H1 (cell line): Measurements from ENCODE around the gene SGMS1. TPM values are rescaled to one million over a fixed set of nuclear protein-coding genes. Genes with fewer than 3 reads are reported as not detected.

Experiments
- CTCF ChIA-PET: fragments of 300-600 bp; sonication (Branson Sonifier 250); formaldehyde crosslinking; loops from one replicate; lab custom pipeline; 2021; ENCODE audit not compliant: partially characterized antibody; lab: Charles Lee
- POLR2A ChIA-PET: fragments of 300-600 bp; sonication (Branson Sonifier 250); formaldehyde crosslinking; loops from one replicate; lab custom pipeline; 2021; ENCODE audit warnings: inconsistent platforms; ENCODE audit not compliant: partially characterized antibody; lab: Charles Lee
- DNase-seq, 2 experiments: peaks; one replicate each; pipeline versions ENCODE4 v3.0.0 to v3.0.0-alpha.2; 2010 to 2022; ENCODE audit warnings: low spot score in 2 of 2, low read depth in 1 of 2, mixed read lengths in 1 of 2
- FAIRE-seq: peaks from 2 replicates; lab custom pipeline; 2011; peaks lifted over from hg19 to GRCh38; lab: Jason Lieb, UNC
- H2AFZ ChIP-seq: 2 replicates; pipeline ENCODE4 v1.8.1; 2012; ENCODE audit warnings: low read length, inconsistent platforms
- H2AK5ac ChIP-seq: 2 replicates; pipeline ENCODE4 v1.6.1; 2013; ENCODE audit warnings: low read depth, low read length
- H2BK120ac ChIP-seq: replicated peaks from 2 replicates; pipeline ENCODE3; 2013; ENCODE audit warnings: low read depth, low read length, inconsistent platforms
- H2BK12ac ChIP-seq: 2 replicates; pipeline ENCODE4 v1.6.1; 2013; ENCODE audit warnings: low read depth, low read length
- H2BK15ac ChIP-seq: 2 replicates; pipeline ENCODE4 v1.6.1; 2013; ENCODE audit warnings: low read length
- H2BK20ac ChIP-seq: 2 replicates; pipeline ENCODE4 v1.6.1; 2013; ENCODE audit warnings: low read length
- H2BK5ac ChIP-seq: 2 replicates; pipeline ENCODE4 v1.6.1; 2013; ENCODE audit warnings: low read depth, low read length
- H3K14ac ChIP-seq: 2 replicates; pipeline ENCODE4 v1.6.1; 2013; ENCODE audit warnings: inconsistent platforms; ENCODE audit not compliant: insufficient read length
- H3K18ac ChIP-seq: 2 replicates; pipeline ENCODE4 v1.6.1; 2013; ENCODE audit warnings: low read length; ENCODE audit errors: extremely low read depth
- H3K23ac ChIP-seq: 2 replicates; pipeline ENCODE4 v1.6.1; 2013; ENCODE audit warnings: inconsistent platforms; ENCODE audit not compliant: insufficient read length
- H3K23me2 ChIP-seq: 2 replicates; pipeline ENCODE4 v1.6.1; 2013; ENCODE audit warnings: low read depth, low read length
- H3K27ac ChIP-seq: 2 replicates; pipeline ENCODE4 v1.6.1; 2011; ENCODE audit warnings: low read depth, low read length, inconsistent platforms
- H3K27me3 ChIP-seq, 4 experiments: replicated peaks in 1 of 4; 1 replicate in 1 of 4; 2 replicates in 3 of 4; pipeline versions ENCODE4 v1.6.1 to v1.8.1; 2011 to 2013; ENCODE audit warnings: low read length in 3 of 4, mild to moderate bottlenecking in 3 of 4, inconsistent platforms in 2 of 4, mixed read lengths in 2 of 4, moderate library complexity in 1 of 4; ENCODE audit not compliant: control insufficient read depth in 3 of 4, insufficient read depth in 3 of 4; ENCODE audit errors: extremely low read depth in 1 of 4
- H3K36me3 ChIP-seq, 4 experiments: 2 replicates each; pipeline versions ENCODE4 v1.6.1 to v1.8.1; 2011 to 2013; ENCODE audit warnings: mild to moderate bottlenecking in 4 of 4, low read length in 3 of 4, moderate library complexity in 2 of 4, control low read depth in 1 of 4, inconsistent platforms in 1 of 4; ENCODE audit not compliant: insufficient read depth in 4 of 4, control insufficient read depth in 2 of 4
- H3K4ac ChIP-seq: replicated peaks from 2 replicates; pipeline ENCODE3; 2013; ENCODE audit warnings: low read length, low read depth, mixed read lengths, inconsistent platforms; ENCODE audit not compliant: insufficient read length
- H3K4me1 ChIP-seq, 4 experiments: replicated peaks in 1 of 4; 1 replicate in 1 of 4; 2 replicates in 3 of 4; pipeline versions ENCODE4 v1.6.1 to v1.8.1; 2011 to 2013; ENCODE audit warnings: low read length in 3 of 4, inconsistent platforms in 2 of 4, mixed read lengths in 1 of 4; ENCODE audit not compliant: insufficient read depth in 4 of 4, control insufficient read depth in 3 of 4
- H3K4me2 ChIP-seq, 2 experiments: 2 replicates each; pipeline versions ENCODE4 v1.6.1 to v1.8.1; 2011 to 2013; ENCODE audit warnings: low read depth in 2 of 2, low read length in 2 of 2, control low read depth in 1 of 2, inconsistent platforms in 1 of 2, mild to moderate bottlenecking in 1 of 2; ENCODE audit not compliant: insufficient read depth in 1 of 2
- H3K4me3 ChIP-seq, 4 experiments: fragments of 200-600, 300-600 bp in 1 of 4; sonication (generic), shearing (Covaris generic), sonication (Bioruptor Twin) in 1 of 4; 2 replicates each; pipeline versions ENCODE4 v1.5.1 to v1.8.1; 2011 to 2016; ENCODE audit warnings: low read length in 4 of 4, low read depth in 3 of 4, control low read depth in 2 of 4, inconsistent platforms in 2 of 4, mild to moderate bottlenecking in 2 of 4, mixed read lengths in 1 of 4, moderate library complexity in 1 of 4; ENCODE audit not compliant: insufficient read depth in 2 of 4; ENCODE audit errors: extremely low read depth in 1 of 4
- H3K56ac ChIP-seq: replicated peaks from 2 replicates; pipeline ENCODE3; 2013; ENCODE audit warnings: low read depth, mild to moderate bottlenecking, mixed read lengths, low read length, inconsistent platforms; ENCODE audit not compliant: insufficient read length
- H3K79me1 ChIP-seq: 2 replicates; pipeline ENCODE4 v1.6.1; 2013; ENCODE audit warnings: low read depth, low read length, control low read depth
- H3K79me2 ChIP-seq, 2 experiments: 2 replicates each; pipeline versions ENCODE4 v1.6.1 to v1.8.1; 2012 to 2013; ENCODE audit warnings: low read length in 2 of 2, mild to moderate bottlenecking in 2 of 2, inconsistent platforms in 1 of 2; ENCODE audit not compliant: insufficient read depth in 2 of 2, control insufficient read depth in 1 of 2
- H3K9ac ChIP-seq, 4 experiments: replicated peaks in 1 of 4; 1 replicate in 1 of 4; 2 replicates in 3 of 4; pipeline versions ENCODE4 v1.6.1 to v1.8.1; 2011 to 2013; ENCODE audit warnings: low read depth in 3 of 4, low read length in 3 of 4, control low read depth in 2 of 4, mild to moderate bottlenecking in 2 of 4, moderate library complexity in 2 of 4, inconsistent platforms in 1 of 4; ENCODE audit errors: extremely low read depth in 1 of 4
- H3K9me3 ChIP-seq, 2 experiments: 2 replicates each; pipeline versions ENCODE4 v1.6.1 to v1.8.1; 2012 to 2013; ENCODE audit warnings: mild to moderate bottlenecking in 2 of 2, moderate library complexity in 2 of 2, control low read depth in 1 of 2, inconsistent platforms in 1 of 2, low read depth in 1 of 2, low read length in 1 of 2, mixed read lengths in 1 of 2; ENCODE audit not compliant: insufficient read depth in 2 of 2
- H4K20me1 ChIP-seq, 2 experiments: replicated peaks in 1 of 2; 2 replicates each; pipeline versions ENCODE3 to v1.8.1; 2011 to 2013; ENCODE audit warnings: inconsistent platforms in 2 of 2, low read length in 2 of 2, mild to moderate bottlenecking in 1 of 2; ENCODE audit not compliant: insufficient read depth in 2 of 2, control insufficient read depth in 1 of 2
- H4K5ac ChIP-seq: 2 replicates; pipeline ENCODE4 v1.6.1; 2013; ENCODE audit warnings: low read length, low read depth, mixed read lengths, inconsistent platforms; ENCODE audit not compliant: insufficient read length
- H4K8ac ChIP-seq: 2 replicates; pipeline ENCODE4 v1.8.0; 2013; ENCODE audit warnings: mild to moderate bottlenecking, moderate library complexity, low read length, inconsistent platforms; ENCODE audit not compliant: insufficient read depth; ENCODE audit errors: extremely low read depth
- H4K91ac ChIP-seq: replicated peaks from 2 replicates; pipeline ENCODE3; 2013; ENCODE audit warnings: low read length, mixed read lengths, inconsistent platforms; ENCODE audit not compliant: insufficient read length
- POU5F1 ChIP-seq: IDR thresholded peaks from 2 replicates; pipeline ENCODE4 v1.6.1; 2011; ENCODE audit warnings: low read depth, mild to moderate bottlenecking, low read length, moderate library complexity
- WGBS, 2 experiments: shearing (Covaris generic) in 1 of 2; methylation state at CpG; one replicate each; pipeline versions ENCODE4 v1.1.6 to v1.1.7; 2013 to 2015; ENCODE audit warnings: low lambda C conversion rate in 2 of 2, mixed read lengths in 2 of 2, inconsistent platforms in 1 of 2, low coverage in 1 of 2, missing lambda C conversion rate in 1 of 2; ENCODE audit not compliant: insufficient replicate concordance in 2 of 2, insufficient coverage in 1 of 2, insufficient read length in 1 of 2; ENCODE audit errors: extremely low coverage in 1 of 2, missing lambda C conversion rate in 1 of 2; 5-methylcytosine and 5-hydroxymethylcytosine counted together
- polyA plus RNA-seq, 7 experiments: library from polyadenylated mRNA; depleted of rRNA in 3 of 7; stranded (reverse) in 5 of 7; unstranded in 2 of 7; fragments of >200 nt in 5 of 7; fragments of 200-250 nt in 2 of 7; gene quantifications; 1 replicate in 5 of 7; 2 replicates in 1 of 7; 4 replicates in 1 of 7; pipeline versions ENCODE4 v1.2.1 to v1.2.3, GENCODE V29; 2011 to 2013; ENCODE audit warnings: missing spikeins in 2 of 7, mixed read lengths in 2 of 7
- total RNA-seq: library from RNA; stranded (reverse); fragmentation: NEBNext Ultra II Directional; extraction: Animal tissue kit (Norgen Biotek cat#: 25700); gene quantifications from 2 replicates; pipeline ENCODE4 v1.2.1, GENCODE V29; 2021

The SGMS1 gene
- total and polyA plus RNA-seq, 2 of the 8 experiments (the other 6 are each of a cell fraction or from before 2014, with no cell fraction given), result 6.0 to 15.6 TPM

GRCh38 chr10:50513956-50514355, 109.8 kb downstream of the SGMS1 start:
- Histone ChIP-seq H2BK15ac (no peak overlapping the region), H3K79me1 (no peaks in the 10 kb centered on the region; the same call in 1 of the 2 replicates), H3K27me3 (no peaks in the 10 kb centered on the region), H4K5ac (no peak overlapping the region), H4K20me1 (no peaks in the 10 kb centered on the region), H3K9me3 (no peaks in the 10 kb centered on the region), H3K4ac (no peak overlapping the region), H3K23me2 (no peaks in the 10 kb centered on the region), H2BK20ac (no peak overlapping the region), H3K4me3 (no peak overlapping the region), H2AK5ac (no peak overlapping the region), H3K56ac (no peak overlapping the region), H4K8ac (no peak overlapping the region), H2BK12ac (no peak overlapping the region), H3K9ac (no peak overlapping the region), H3K23ac (no peak overlapping the region), H3K4me1 (no peaks in the 10 kb centered on the region; a peak in 1 of 7 replicates), H2BK120ac (no peak overlapping the region), H3K27ac (no peak overlapping the region), H3K14ac (no peak overlapping the region), H3K18ac (no peak overlapping the region), H2BK5ac (no peak overlapping the region), H2AFZ (no peak overlapping the region), H3K4me2 (no peak overlapping the region), H3K79me2 (0 out of 4 replicates have a peak, but pooled peaks cover 0 to 3% of the 10 kb centered on the region in 2 experiments), H4K91ac (no peak overlapping the region), H3K36me3 (no peaks in the 10 kb centered on the region; a peak in 1 of 8 replicates)
- TF ChIP-seq POU5F1, result no peak
- no peak for FAIRE-seq
- ChIA-PET CTCF (interaction anchor here (0.7 to 1.2 kb wide), 2 partner anchors 94 to 121 kb away, joined by 3 to 5 read pairs; no protein-coding TSS in a partner anchor), POLR2A (no interaction called here)
- no peak for DNase-seq
- 91% methylated on average over 5 of the region's 5 CpGs; no CpG with 5 or more reads in 1 of the 2 experiments for WGBS, 2 experiments
